ENCODE results near the gene TTN.
"Not testable (repeated sequence)": the region's sequence is repeated elsewhere in the genome, so short reads cannot be mapped to it uniquely, and the experiment has no call there.

The TTN gene

GRCh38 chr2:178525460-178525859 is 281.8 kb downstream of the TTN start:
- not testable (repeated sequence) for H3K9ac ChIP-seq (ENCODE audit: low read length in 2 of 2); H3K9me3 ChIP-seq (ENCODE audit: control insufficient read depth in 2 of 2, low read length in 2 of 2); H3K36me3 ChIP-seq (ENCODE audit: control insufficient read depth in 2 of 2, insufficient read depth in 2 of 2, low read length in 2 of 2); H3K4me3 ChIP-seq (ENCODE audit: low read length in 2 of 2); H3K27me3 ChIP-seq (ENCODE audit: control insufficient read depth in 1 of 2, insufficient read depth in 2 of 2, low read length in 2 of 2); H3K27ac ChIP-seq (ENCODE audit: low read length); H3K4me1 ChIP-seq (ENCODE audit: control insufficient read depth, insufficient read depth, low read length)

- H3K9me3 ChIP-seq (ENCODE audit: control insufficient read depth in 2 of 2, low read length in 2 of 2); H3K36me3 ChIP-seq (ENCODE audit: control insufficient read depth in 2 of 2, insufficient read depth in 2 of 2, low read length in 2 of 2); H3K4me3 ChIP-seq (ENCODE audit: low read length in 2 of 2); H3K4me1 ChIP-seq (ENCODE audit: control insufficient read depth, insufficient read depth, low read length); H3K27me3 ChIP-seq (ENCODE audit: control insufficient read depth in 1 of 2, insufficient read depth in 2 of 2, low read length in 2 of 2); H3K9ac ChIP-seq (ENCODE audit: low read length in 2 of 2); H3K27ac ChIP-seq (ENCODE audit: low read length): not testable (repeated sequence)
Observed at GRCh38 chr2:178525010-178525409, 282.2 kb downstream of the TTN start.

- H3K27ac ChIP-seq (ENCODE audit: low read length): peak overlapping the region; percentile 64
- no peaks in the 10 kb centered on the region for H3K27me3 ChIP-seq (ENCODE audit: control insufficient read depth in 1 of 2, insufficient read depth in 2 of 2, low read length in 2 of 2)
- H3K4me1 ChIP-seq (ENCODE audit: control insufficient read depth, insufficient read depth, low read length): peaks cover 6% of the 10 kb centered on the region
- H3K9me3 ChIP-seq (ENCODE audit: control insufficient read depth in 2 of 2, low read length in 2 of 2): no peaks in the 10 kb centered on the region
- peak overlapping the region; percentile 76 to 89 for H3K9ac ChIP-seq (ENCODE audit: low read length in 2 of 2)
- H3K4me3 ChIP-seq (ENCODE audit: low read length in 2 of 2): peak overlapping the region; percentile 85 to 88
- H3K36me3 ChIP-seq (ENCODE audit: control insufficient read depth in 2 of 2, insufficient read depth in 2 of 2, low read length in 2 of 2): peaks cover under 1 to 3% of the 10 kb centered on the region in 2 donors
Observed at GRCh38 chr2:178523596-178524134, 283.6 kb downstream of the TTN start.

GRCh38 chr2:178522950-178523595 is 284.1 kb downstream of the TTN start:
- Histone ChIP-seq H3K27me3 (ENCODE audit: control insufficient read depth in 1 of 2, insufficient read depth in 2 of 2, low read length in 2 of 2) (no peaks in the 10 kb centered on the region), H3K4me3 (ENCODE audit: low read length in 2 of 2) (peak overlapping the region; percentile 85 to 88), H3K9ac (ENCODE audit: low read length in 2 of 2) (peak overlapping the region; percentile 76 to 89), H3K4me1 (ENCODE audit: control insufficient read depth, insufficient read depth, low read length) (peaks cover 6% of the 10 kb centered on the region), H3K36me3 (ENCODE audit: control insufficient read depth in 2 of 2, insufficient read depth in 2 of 2, low read length in 2 of 2) (peaks cover 4 to 6% of the 10 kb centered on the region in 2 donors), H3K9me3 (ENCODE audit: control insufficient read depth in 2 of 2, low read length in 2 of 2) (no peaks in the 10 kb centered on the region), H3K27ac (ENCODE audit: low read length) (peak overlapping the region; percentile 64)

- H3K9me3 ChIP-seq (ENCODE audit: control insufficient read depth in 2 of 2, low read length in 2 of 2): no peaks in the 10 kb centered on the region
- H3K4me3 ChIP-seq (ENCODE audit: low read length in 2 of 2): no peak overlapping the region
- H3K27me3 ChIP-seq (ENCODE audit: control insufficient read depth in 1 of 2, insufficient read depth in 2 of 2, low read length in 2 of 2): no peaks in the 10 kb centered on the region
- H3K4me1 ChIP-seq (ENCODE audit: control insufficient read depth, insufficient read depth, low read length): peaks cover 6% of the 10 kb centered on the region
- no peak overlapping the region for H3K9ac ChIP-seq (ENCODE audit: low read length in 2 of 2)
- no peak overlapping the region for H3K27ac ChIP-seq (ENCODE audit: low read length)
- H3K36me3 ChIP-seq (ENCODE audit: control insufficient read depth in 2 of 2, insufficient read depth in 2 of 2, low read length in 2 of 2): peaks cover 4 to 9% of the 10 kb centered on the region in 2 donors
Observed at GRCh38 chr2:178521304-178522150, 285.7 kb downstream of the TTN start.

- H3K36me3 ChIP-seq (ENCODE audit: control insufficient read depth in 2 of 2, insufficient read depth in 2 of 2, low read length in 2 of 2): peaks cover 4 to 9% of the 10 kb centered on the region in 2 donors
- H3K27me3 ChIP-seq (ENCODE audit: control insufficient read depth in 1 of 2, insufficient read depth in 2 of 2, low read length in 2 of 2): no peaks in the 10 kb centered on the region
- no peak overlapping the region for H3K4me3 ChIP-seq (ENCODE audit: low read length in 2 of 2)
- H3K9ac ChIP-seq (ENCODE audit: low read length in 2 of 2): no peak overlapping the region
- no peak overlapping the region for H3K27ac ChIP-seq (ENCODE audit: low read length)
- H3K4me1 ChIP-seq (ENCODE audit: control insufficient read depth, insufficient read depth, low read length): no peaks in the 10 kb centered on the region
- H3K9me3 ChIP-seq (ENCODE audit: control insufficient read depth in 2 of 2, low read length in 2 of 2): no peaks in the 10 kb centered on the region
Observed at GRCh38 chr2:178517496-178517895, 289.7 kb downstream of the TTN start.

GRCh38 chr2:178514664-178515063 is 292.6 kb downstream of the TTN start:
- Histone ChIP-seq H3K36me3 (ENCODE audit: control insufficient read depth in 2 of 2, insufficient read depth in 2 of 2, low read length in 2 of 2) (peaks cover 5 to 9% of the 10 kb centered on the region in 2 donors), H3K27ac (ENCODE audit: low read length) (no peak overlapping the region), H3K9me3 (ENCODE audit: control insufficient read depth in 2 of 2, low read length in 2 of 2) (no peaks in the 10 kb centered on the region), H3K4me3 (ENCODE audit: low read length in 2 of 2) (no peak overlapping the region), H3K9ac (ENCODE audit: low read length in 2 of 2) (no peak overlapping the region), H3K27me3 (ENCODE audit: control insufficient read depth in 1 of 2, insufficient read depth in 2 of 2, low read length in 2 of 2) (no peaks in the 10 kb centered on the region), H3K4me1 (ENCODE audit: control insufficient read depth, insufficient read depth, low read length) (no peaks in the 10 kb centered on the region)

GRCh38 chr2:178513876-178514275 is 293.3 kb downstream of the TTN start:
- no peak overlapping the region for H3K27ac ChIP-seq (ENCODE audit: low read length)
- no peak overlapping the region for H3K9ac ChIP-seq (ENCODE audit: low read length in 2 of 2)
- peaks cover 7 to 9% of the 10 kb centered on the region in 2 donors for H3K36me3 ChIP-seq (ENCODE audit: control insufficient read depth in 2 of 2, insufficient read depth in 2 of 2, low read length in 2 of 2)
- H3K4me3 ChIP-seq (ENCODE audit: low read length in 2 of 2): no peak overlapping the region
- no peaks in the 10 kb centered on the region for H3K4me1 ChIP-seq (ENCODE audit: control insufficient read depth, insufficient read depth, low read length)
- no peaks in the 10 kb centered on the region for H3K9me3 ChIP-seq (ENCODE audit: control insufficient read depth in 2 of 2, low read length in 2 of 2)
- H3K27me3 ChIP-seq (ENCODE audit: control insufficient read depth in 1 of 2, insufficient read depth in 2 of 2, low read length in 2 of 2): no peaks in the 10 kb centered on the region

GRCh38 chr2:178512484-178512883 is 294.7 kb downstream of the TTN start:
- Histone ChIP-seq H3K27me3 (ENCODE audit: control insufficient read depth in 1 of 2, insufficient read depth in 2 of 2, low read length in 2 of 2) (no peaks in the 10 kb centered on the region), H3K9me3 (ENCODE audit: control insufficient read depth in 2 of 2, low read length in 2 of 2) (no peaks in the 10 kb centered on the region), H3K4me1 (ENCODE audit: control insufficient read depth, insufficient read depth, low read length) (no peaks in the 10 kb centered on the region), H3K27ac (ENCODE audit: low read length) (no peak overlapping the region), H3K4me3 (ENCODE audit: low read length in 2 of 2) (no peak overlapping the region), H3K9ac (ENCODE audit: low read length in 2 of 2) (no peak overlapping the region), H3K36me3 (ENCODE audit: control insufficient read depth in 2 of 2, insufficient read depth in 2 of 2, low read length in 2 of 2) (peaks cover 0 to 3% of the 10 kb centered on the region in 2 donors)

- no peak overlapping the region for H3K4me3 ChIP-seq (ENCODE audit: low read length in 2 of 2)
- H3K27me3 ChIP-seq (ENCODE audit: control insufficient read depth in 1 of 2, insufficient read depth in 2 of 2, low read length in 2 of 2): no peaks in the 10 kb centered on the region
- no peaks in the 10 kb centered on the region for H3K4me1 ChIP-seq (ENCODE audit: control insufficient read depth, insufficient read depth, low read length)
- H3K27ac ChIP-seq (ENCODE audit: low read length): no peak overlapping the region
- peaks cover 0 to 3% of the 10 kb centered on the region in 2 donors for H3K36me3 ChIP-seq (ENCODE audit: control insufficient read depth in 2 of 2, insufficient read depth in 2 of 2, low read length in 2 of 2)
- no peak overlapping the region for H3K9ac ChIP-seq (ENCODE audit: low read length in 2 of 2)
- H3K9me3 ChIP-seq (ENCODE audit: control insufficient read depth in 2 of 2, low read length in 2 of 2): no peaks in the 10 kb centered on the region
Observed at GRCh38 chr2:178510384-178510783, 296.8 kb downstream of the TTN start.
